ENCODE results near the gene DOCK2. TPM values are rescaled to one million over a fixed set of nuclear protein-coding genes. Genes with fewer than 3 reads are reported as not detected.

Gene DOCK2
- total and polyA plus RNA-seq, 4 donors = 5.0 to 30.4 (median 7.4) TPM

DNA sequence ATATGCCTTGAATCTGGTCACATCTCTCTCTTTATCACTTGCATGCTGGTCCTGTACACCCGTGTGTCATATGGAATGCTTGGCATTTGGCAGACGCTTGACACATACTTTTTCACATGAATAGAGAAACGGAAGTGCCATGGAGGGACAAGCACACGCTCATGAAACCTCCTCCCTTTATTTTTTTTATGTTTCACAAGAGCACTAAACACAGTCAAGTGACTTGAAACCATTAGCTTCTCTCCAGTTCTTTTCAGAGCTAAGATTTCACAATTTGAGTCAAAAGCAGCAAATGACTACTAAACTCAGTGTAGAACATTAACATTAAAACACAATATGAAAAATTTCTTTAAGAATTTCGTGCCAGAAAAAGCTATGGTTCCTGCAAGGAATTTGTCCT lies 151.1 kb downstream of the DOCK2 start:
- H3K9me3 ChIP-seq (ENCODE audit: control insufficient read depth, insufficient read depth, low read length) = no peaks in the 10 kb centered on the region
- no peaks in the 10 kb centered on the region for H3K27me3 ChIP-seq (ENCODE audit: control insufficient read depth, insufficient read depth, low read length)
- no peak for DNase-seq (ENCODE audit: low read depth in 4 of 6, low spot score in 6 of 6)
- H3K4me1 ChIP-seq (ENCODE audit: control insufficient read depth, insufficient read depth, low read length) = peaks cover 4% of the 10 kb centered on the region
- 80% methylated on average over 2 of the region's 5 CpGs for WGBS (ENCODE audit: insufficient coverage)
- H3K4me3 ChIP-seq (ENCODE audit: low read depth, low read length) = no peak overlapping the region
- no peak overlapping the region for H3K27ac ChIP-seq (ENCODE audit: low read depth, low read length)
- no peaks in the 10 kb centered on the region for H3K36me3 ChIP-seq (ENCODE audit: control insufficient read depth, insufficient read depth, low read length)

DNA sequence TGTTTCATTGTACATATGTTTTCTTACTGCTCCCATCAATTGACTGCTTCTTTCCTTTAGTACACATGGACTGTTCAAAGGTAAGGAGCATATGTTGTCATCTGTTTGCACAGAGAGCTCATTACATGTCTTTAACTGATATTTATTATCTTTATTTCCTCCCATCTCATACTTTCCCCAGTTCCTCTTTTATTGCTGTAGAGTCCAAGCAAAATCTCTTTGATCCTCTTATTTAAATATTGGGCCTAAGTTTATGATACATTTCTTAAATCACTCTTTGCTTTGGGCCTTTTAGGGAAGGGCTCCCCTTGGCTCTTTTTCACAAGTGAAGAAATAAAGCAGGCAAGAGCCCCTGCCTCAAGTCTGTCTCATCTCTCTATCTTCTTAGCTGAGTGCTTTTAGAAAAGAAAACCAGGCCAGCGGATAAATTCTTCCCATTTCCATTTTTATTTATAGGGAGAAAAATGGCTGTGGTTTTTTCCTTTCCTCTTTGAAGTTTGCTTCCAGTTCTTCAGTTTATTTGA lies 152.4 kb downstream of the DOCK2 start:
- peaks cover 4% of the 10 kb centered on the region for H3K4me1 ChIP-seq (ENCODE audit: control insufficient read depth, insufficient read depth, low read length)
- H3K27me3 ChIP-seq (ENCODE audit: control insufficient read depth, insufficient read depth, low read length) = no peaks in the 10 kb centered on the region
- WGBS (ENCODE audit: insufficient coverage) = no CpG with 5 or more reads among the region's 1 CpG
- H3K9me3 ChIP-seq (ENCODE audit: control insufficient read depth, insufficient read depth, low read length) = no peaks in the 10 kb centered on the region
- H3K36me3 ChIP-seq (ENCODE audit: control insufficient read depth, insufficient read depth, low read length) = no peaks in the 10 kb centered on the region
- no peak overlapping the region for H3K27ac ChIP-seq (ENCODE audit: low read depth, low read length)
- DNase-seq (ENCODE audit: low read depth in 4 of 6, low spot score in 6 of 6) = no peak
- H3K4me3 ChIP-seq (ENCODE audit: low read depth, low read length) = no peak overlapping the region

DNA sequence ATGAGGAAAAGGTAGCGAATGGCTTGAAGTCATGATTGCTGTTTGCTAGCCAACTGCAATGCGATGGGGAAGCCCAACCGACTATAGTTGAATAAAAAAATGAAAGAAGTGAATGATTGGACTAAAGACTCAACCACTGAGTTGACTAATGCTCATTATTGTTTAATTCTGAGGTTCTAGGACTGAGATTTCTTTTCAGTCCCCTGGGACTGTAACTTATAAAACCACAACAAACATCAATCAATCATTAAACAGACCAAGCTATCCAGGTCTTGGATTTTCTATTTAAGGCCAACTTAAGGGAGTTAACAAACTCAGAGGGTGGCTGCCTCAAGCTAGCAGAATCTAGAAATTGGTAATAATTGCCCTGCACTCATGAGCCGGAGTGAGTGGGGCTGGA lies 154.2 kb downstream of the DOCK2 start:
- peaks cover 1% of the 10 kb centered on the region for H3K4me1 ChIP-seq (ENCODE audit: control insufficient read depth, insufficient read depth, low read length)
- H3K4me3 ChIP-seq (ENCODE audit: low read depth, low read length) = no peak overlapping the region
- H3K27ac ChIP-seq (ENCODE audit: low read depth, low read length) = no peak overlapping the region
- DNase-seq (ENCODE audit: low read depth in 4 of 6, low spot score in 6 of 6) = no peak
- no peaks in the 10 kb centered on the region for H3K27me3 ChIP-seq (ENCODE audit: control insufficient read depth, insufficient read depth, low read length)
- H3K36me3 ChIP-seq (ENCODE audit: control insufficient read depth, insufficient read depth, low read length) = no peaks in the 10 kb centered on the region
- H3K9me3 ChIP-seq (ENCODE audit: control insufficient read depth, insufficient read depth, low read length) = no peaks in the 10 kb centered on the region
- WGBS (ENCODE audit: insufficient coverage) = 95% methylated on average over 4 of the region's 4 CpGs

- Histone ChIP-seq H3K9me3 (ENCODE audit: control insufficient read depth, insufficient read depth, low read length) (no peaks in the 10 kb centered on the region), H3K36me3 (ENCODE audit: control insufficient read depth, insufficient read depth, low read length) (no peaks in the 10 kb centered on the region), H3K4me1 (ENCODE audit: control insufficient read depth, insufficient read depth, low read length) (no peaks in the 10 kb centered on the region), H3K27me3 (ENCODE audit: control insufficient read depth, insufficient read depth, low read length) (no peaks in the 10 kb centered on the region), H3K27ac (ENCODE audit: low read depth, low read length) (no peak overlapping the region), H3K4me3 (ENCODE audit: low read depth, low read length) (no peak overlapping the region)
- whole genome bisulfite sequencing (ENCODE audit: insufficient coverage) = 80% methylated on average over 9 of the region's 9 CpGs
- no peak for DNase-seq (ENCODE audit: low read depth in 4 of 6, low spot score in 6 of 6)
These were observed 158.3 kb downstream of the DOCK2 start for GRCh38 chr5:169795338-169795737.

GRCh38 chr5:169796731-169797130 lies 159.7 kb downstream of the DOCK2 start:
- H3K27me3 ChIP-seq (ENCODE audit: control insufficient read depth, insufficient read depth, low read length) = no peaks in the 10 kb centered on the region
- no peaks in the 10 kb centered on the region for H3K4me1 ChIP-seq (ENCODE audit: control insufficient read depth, insufficient read depth, low read length)
- no peaks in the 10 kb centered on the region for H3K36me3 ChIP-seq (ENCODE audit: control insufficient read depth, insufficient read depth, low read length)
- WGBS (ENCODE audit: insufficient coverage) = 91% methylated on average over 2 of the region's 2 CpGs
- no peak overlapping the region for H3K4me3 ChIP-seq (ENCODE audit: low read depth, low read length)
- no peaks in the 10 kb centered on the region for H3K9me3 ChIP-seq (ENCODE audit: control insufficient read depth, insufficient read depth, low read length)
- DNase-seq (ENCODE audit: low read depth in 4 of 6, low spot score in 6 of 6) = no peak
- H3K27ac ChIP-seq (ENCODE audit: low read depth, low read length) = no peak overlapping the region

GRCh38 chr5:169797577-169797976 lies 160.5 kb downstream of the DOCK2 start:
- Histone ChIP-seq H3K36me3 (ENCODE audit: control insufficient read depth, insufficient read depth, low read length) (no peaks in the 10 kb centered on the region), H3K27me3 (ENCODE audit: control insufficient read depth, insufficient read depth, low read length) (no peaks in the 10 kb centered on the region), H3K4me1 (ENCODE audit: control insufficient read depth, insufficient read depth, low read length) (no peaks in the 10 kb centered on the region), H3K27ac (ENCODE audit: low read depth, low read length) (no peak overlapping the region), H3K4me3 (ENCODE audit: low read depth, low read length) (no peak overlapping the region), H3K9me3 (ENCODE audit: control insufficient read depth, insufficient read depth, low read length) (no peaks in the 10 kb centered on the region)
- no peak for DNase-seq (ENCODE audit: low read depth in 4 of 6, low spot score in 6 of 6)
- WGBS (ENCODE audit: insufficient coverage) = no CpG with 5 or more reads among the region's 2 CpGs

- Histone ChIP-seq H3K27ac (ENCODE audit: low read depth, low read length) (no peak overlapping the region), H3K9me3 (ENCODE audit: control insufficient read depth, insufficient read depth, low read length) (no peaks in the 10 kb centered on the region), H3K36me3 (ENCODE audit: control insufficient read depth, insufficient read depth, low read length) (no peaks in the 10 kb centered on the region), H3K4me1 (ENCODE audit: control insufficient read depth, insufficient read depth, low read length) (no peaks in the 10 kb centered on the region), H3K4me3 (ENCODE audit: low read depth, low read length) (no peak overlapping the region), H3K27me3 (ENCODE audit: control insufficient read depth, insufficient read depth, low read length) (no peaks in the 10 kb centered on the region)
- no CpG with 5 or more reads among the region's 2 CpGs for WGBS (ENCODE audit: insufficient coverage)
- no peak for DNase-seq (ENCODE audit: low read depth in 4 of 6, low spot score in 6 of 6)
These were observed 161.4 kb downstream of the DOCK2 start for GRCh38 chr5:169798438-169798837.

GRCh38 chr5:169798906-169799660 lies 162.0 kb downstream of the DOCK2 start:
- 93% methylated on average over 3 of the region's 4 CpGs for WGBS (ENCODE audit: insufficient coverage)
- H3K4me1 ChIP-seq (ENCODE audit: control insufficient read depth, insufficient read depth, low read length) = no peaks in the 10 kb centered on the region
- no peaks in the 10 kb centered on the region for H3K9me3 ChIP-seq (ENCODE audit: control insufficient read depth, insufficient read depth, low read length)
- no peak overlapping the region for H3K4me3 ChIP-seq (ENCODE audit: low read depth, low read length)
- no peak for DNase-seq (ENCODE audit: low read depth in 4 of 6, low spot score in 6 of 6)
- no peak overlapping the region for H3K27ac ChIP-seq (ENCODE audit: low read depth, low read length)
- no peaks in the 10 kb centered on the region for H3K36me3 ChIP-seq (ENCODE audit: control insufficient read depth, insufficient read depth, low read length)
- H3K27me3 ChIP-seq (ENCODE audit: control insufficient read depth, insufficient read depth, low read length) = no peaks in the 10 kb centered on the region

DNA sequence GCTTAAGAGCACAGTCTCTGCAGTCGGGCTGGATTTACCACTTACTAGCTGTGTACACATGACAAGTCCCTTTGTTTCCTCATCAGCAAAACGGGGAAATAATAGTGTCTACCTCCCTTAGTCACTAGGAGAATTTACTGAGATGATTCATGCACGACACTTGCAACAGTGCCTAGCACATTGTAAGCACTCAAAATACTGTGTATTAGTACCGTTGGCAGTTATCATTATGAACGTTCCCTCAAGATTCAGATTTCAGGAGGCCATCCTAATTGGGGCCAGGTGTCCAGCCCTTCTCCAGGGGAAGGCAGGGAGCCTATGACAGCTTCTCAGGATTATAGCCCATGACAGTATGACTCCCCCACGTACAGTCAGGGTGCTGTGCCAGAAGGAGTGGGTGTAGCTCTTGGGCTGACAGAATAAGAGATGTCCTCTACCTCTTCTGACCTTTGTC lies 164.3 kb downstream of the DOCK2 start:
- Histone ChIP-seq H3K4me1 (ENCODE audit: control insufficient read depth, insufficient read depth, low read length) (no peaks in the 10 kb centered on the region), H3K27me3 (ENCODE audit: control insufficient read depth, insufficient read depth, low read length) (no peaks in the 10 kb centered on the region), H3K9me3 (ENCODE audit: control insufficient read depth, insufficient read depth, low read length) (no peaks in the 10 kb centered on the region), H3K36me3 (ENCODE audit: control insufficient read depth, insufficient read depth, low read length) (no peaks in the 10 kb centered on the region), H3K27ac (ENCODE audit: low read depth, low read length) (no peak overlapping the region), H3K4me3 (ENCODE audit: low read depth, low read length) (no peak overlapping the region)
- WGBS (ENCODE audit: insufficient coverage) = 96% methylated on average over 4 of the region's 6 CpGs
- no peak for DNase-seq (ENCODE audit: low read depth in 4 of 6, low spot score in 6 of 6)

DNA sequence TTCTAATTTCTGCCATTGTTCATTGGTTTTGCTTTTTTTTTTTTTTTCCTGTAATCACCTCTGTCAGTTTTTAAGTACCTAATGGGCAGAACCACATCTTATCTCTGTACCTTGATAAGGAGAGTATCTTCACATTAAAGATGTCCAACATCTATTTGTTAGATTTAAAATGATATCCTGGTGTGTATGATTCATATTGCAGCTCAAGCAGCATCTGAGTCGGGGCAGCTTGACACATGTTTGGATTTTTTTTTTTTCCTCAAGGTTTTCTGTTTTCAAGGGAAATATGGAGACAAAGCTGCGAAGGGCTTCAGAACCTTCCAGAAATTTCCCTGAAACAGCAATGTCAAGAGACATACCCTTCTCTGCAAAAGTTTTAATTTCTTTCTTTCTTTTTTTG lies 164.7 kb downstream of the DOCK2 start:
- 100% methylated on average over 1 of the region's 2 CpGs for WGBS (ENCODE audit: insufficient coverage)
- no peak for DNase-seq (ENCODE audit: low read depth in 4 of 6, low spot score in 6 of 6)

More for the DNA sequence above, 164.7 kb downstream of the DOCK2 start:
- H3K9me3 ChIP-seq (ENCODE audit: control insufficient read depth, insufficient read depth, low read length) = no peaks in the 10 kb centered on the region
- H3K4me3 ChIP-seq (ENCODE audit: low read depth, low read length) = no peak overlapping the region
- H3K27ac ChIP-seq (ENCODE audit: low read depth, low read length) = no peak overlapping the region
- H3K4me1 ChIP-seq (ENCODE audit: control insufficient read depth, insufficient read depth, low read length) = no peaks in the 10 kb centered on the region
- H3K27me3 ChIP-seq (ENCODE audit: control insufficient read depth, insufficient read depth, low read length) = no peaks in the 10 kb centered on the region
- H3K36me3 ChIP-seq (ENCODE audit: control insufficient read depth, insufficient read depth, low read length) = no peaks in the 10 kb centered on the region
